GM21367 (cell line): ENCODE measurements around the gene DLX3.

Experiments
- ATAC-seq: cut with Tn5 transposase; IDR thresholded peaks from one replicate; pipeline ENCODE4 v1.9.1; 2021; ENCODE audit not compliant: unreplicated experiment

The DLX3 gene

DNA sequence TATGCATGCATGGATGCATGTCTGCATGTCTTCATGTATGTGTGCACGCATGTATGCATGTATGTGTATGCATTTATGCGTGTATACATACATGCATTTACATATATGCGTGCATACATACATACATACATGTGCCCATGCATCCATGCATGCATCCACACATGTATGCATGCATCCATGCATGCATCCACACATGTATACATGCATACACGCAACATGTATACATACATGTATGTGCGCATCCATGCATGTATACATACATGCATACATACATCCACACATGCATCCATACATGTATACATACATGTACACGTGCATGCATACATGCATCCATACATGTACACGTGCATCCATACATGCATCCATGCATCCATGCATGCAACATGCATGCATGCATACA is 29.8 kb upstream of the DLX3 start:
- no peak for ATAC-seq

GRCh38 chr17:50023520-50023919 is 28.5 kb upstream of the DLX3 start:
- no peak for ATAC-seq

GRCh38 chr17:50022463-50023130 is 27.6 kb upstream of the DLX3 start:
- no peak for ATAC-seq

- no peak for ATAC-seq
These were observed 26.8 kb upstream of the DLX3 start for GRCh38 chr17:50021681-50022370.

GRCh38 chr17:50020841-50021599 is 26.0 kb upstream of the DLX3 start:
- no peak for ATAC-seq

GRCh38 chr17:50018909-50019308 is 23.9 kb upstream of the DLX3 start:
- ATAC-seq, result no peak

DNA sequence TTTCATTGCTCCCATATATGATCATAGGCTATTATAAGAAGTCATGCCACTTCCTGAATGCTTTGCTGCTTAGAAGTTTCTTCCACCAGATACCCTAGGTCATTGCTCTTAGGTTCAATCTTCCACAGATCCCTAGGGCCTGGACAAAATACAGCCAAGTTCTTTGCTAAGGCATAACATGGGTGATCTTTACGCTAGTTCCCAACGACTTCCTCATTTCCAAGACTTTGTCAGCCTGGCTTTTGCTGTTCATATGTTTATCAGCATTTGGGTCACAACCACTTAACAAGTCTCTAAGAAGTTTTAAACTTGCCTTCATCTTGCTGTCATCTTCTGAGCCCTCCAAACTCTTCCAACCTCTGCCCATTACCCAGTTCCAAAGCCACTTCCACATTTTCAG is 20.1 kb upstream of the DLX3 start:
- no peak for ATAC-seq

DNA sequence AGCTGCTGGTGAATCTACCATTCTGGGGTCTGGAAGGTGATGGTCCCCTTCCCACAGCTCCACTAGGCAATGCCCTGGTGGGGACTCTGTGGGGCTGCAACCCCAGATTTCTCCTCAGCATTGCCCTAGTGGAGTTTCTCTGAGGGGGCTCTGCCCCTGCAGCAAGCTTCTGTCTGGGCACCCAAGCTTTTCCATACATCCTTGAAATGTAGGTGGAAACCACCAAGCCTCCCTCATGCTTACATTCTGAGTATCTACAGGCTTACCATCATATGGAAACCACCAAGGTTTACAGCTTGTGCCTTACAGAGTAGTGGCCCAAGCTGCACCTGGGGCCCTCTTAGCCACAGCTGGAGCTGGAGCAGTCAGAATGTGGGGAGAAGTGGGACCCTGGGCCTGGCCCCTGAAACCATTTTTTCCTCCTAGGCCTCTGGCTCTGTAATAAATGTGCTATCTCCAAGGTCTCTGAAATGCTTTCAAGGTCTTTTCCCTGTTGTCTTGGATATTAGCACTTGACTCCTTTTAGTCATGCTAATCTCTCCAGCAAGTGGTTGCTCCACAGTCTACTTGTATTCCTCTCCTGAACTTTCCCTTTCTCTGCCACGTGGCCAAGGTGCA is 19.6 kb upstream of the DLX3 start:
- no peak for ATAC-seq

DNA sequence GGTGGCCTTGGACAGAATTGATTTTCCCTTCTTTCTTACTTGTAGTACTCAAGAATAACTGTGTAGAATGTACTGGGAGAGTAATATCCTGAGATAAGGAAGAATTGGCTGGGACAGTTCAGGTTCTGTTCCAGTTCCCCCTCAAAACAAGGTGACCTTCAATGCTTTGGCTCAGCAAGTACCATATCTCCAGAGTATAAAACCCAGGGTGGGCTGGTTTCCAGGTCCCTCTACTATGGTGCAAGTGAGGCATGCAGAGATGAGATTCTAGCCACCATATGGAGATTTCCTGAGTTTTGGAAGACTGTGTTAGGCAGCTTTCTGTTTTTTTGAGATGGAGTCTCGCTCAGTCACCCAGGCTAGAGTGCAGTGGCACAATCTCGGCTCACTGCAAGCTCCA is 18.1 kb upstream of the DLX3 start:
- ATAC-seq, result no peak

GRCh38 chr17:50009282-50009681 is 14.3 kb upstream of the DLX3 start:
- no peak for ATAC-seq

GRCh38 chr17:50003911-50004310 is 8.9 kb upstream of the DLX3 start:
- ATAC-seq, result no peak

DNA sequence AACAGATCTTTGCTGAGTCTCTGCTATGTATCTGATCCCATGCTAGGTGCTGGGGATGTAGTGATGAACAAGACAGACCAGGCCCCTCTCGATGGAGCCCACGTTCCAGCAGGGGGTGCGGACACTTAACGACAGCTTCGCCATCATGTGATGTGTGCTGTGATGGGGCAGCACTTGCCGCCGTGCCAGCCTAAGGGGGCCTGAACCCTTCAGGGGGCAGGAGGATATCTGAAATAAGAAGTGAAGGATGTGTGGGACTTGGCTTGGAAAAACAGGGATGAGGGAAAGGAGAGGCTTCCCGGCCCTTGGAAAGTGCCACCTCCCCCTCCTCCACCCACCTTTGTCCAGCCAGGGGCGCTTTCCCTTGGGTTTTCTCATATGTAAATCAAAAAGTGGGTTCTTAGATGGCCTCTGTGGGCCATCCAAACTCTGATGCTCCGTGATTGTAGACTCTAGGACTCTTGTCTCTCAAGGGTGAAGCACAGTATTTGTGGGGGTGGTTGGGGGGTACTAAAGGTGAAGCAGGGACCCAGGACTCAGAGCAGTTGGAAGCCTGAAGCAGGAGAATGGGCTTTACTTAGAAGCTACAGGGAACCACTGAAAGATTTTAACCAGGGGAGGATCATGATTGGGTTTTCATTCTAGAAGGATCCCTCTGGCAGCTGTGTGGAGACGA is 4.0 kb upstream of the DLX3 start:
- ATAC-seq, result no peak

- ATAC-seq, result no peak
These were observed 3.0 kb upstream of the DLX3 start for GRCh38 chr17:49997773-49998703.

DNA sequence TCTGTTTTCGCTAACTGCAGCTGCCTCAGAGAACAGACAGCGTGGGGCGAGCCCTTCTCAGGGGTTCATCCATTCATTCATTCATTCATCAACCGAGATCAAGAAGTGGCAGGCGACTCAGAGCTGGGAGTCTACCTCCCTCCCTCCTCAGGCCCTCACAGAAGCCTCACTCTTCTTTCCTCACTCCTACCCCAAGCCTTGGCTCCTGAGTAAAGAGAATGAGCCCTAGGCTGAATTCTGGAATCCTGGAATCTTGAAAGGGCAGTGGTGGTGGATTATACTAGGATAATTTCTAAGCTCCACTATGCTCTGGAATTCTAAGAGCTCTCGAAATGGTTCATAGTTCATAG is 2.3 kb upstream of the DLX3 start:
- ATAC-seq, result no peak

- no peak for ATAC-seq
These were observed 1.7 kb upstream of the DLX3 start for GRCh38 chr17:49996495-49997300.

DNA sequence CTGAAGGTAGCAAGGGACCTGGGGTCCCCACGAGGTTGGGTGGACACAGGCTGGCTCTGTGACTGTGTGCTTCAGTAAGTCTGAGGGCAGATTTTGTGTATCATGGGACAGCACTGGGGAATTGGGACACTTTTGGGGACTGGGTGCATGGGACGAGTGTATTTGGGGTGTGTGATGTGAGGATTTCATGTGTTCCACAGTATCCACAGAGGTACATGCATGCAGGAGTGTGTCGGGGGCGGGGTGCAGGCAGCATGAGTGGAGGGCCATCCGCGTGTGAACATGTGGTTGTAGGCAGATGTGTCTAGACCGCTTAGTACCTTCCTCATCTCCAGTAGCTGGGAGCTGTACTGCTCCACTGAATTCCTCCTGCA is 1.1 kb upstream of the DLX3 start:
- no peak for ATAC-seq

DNA sequence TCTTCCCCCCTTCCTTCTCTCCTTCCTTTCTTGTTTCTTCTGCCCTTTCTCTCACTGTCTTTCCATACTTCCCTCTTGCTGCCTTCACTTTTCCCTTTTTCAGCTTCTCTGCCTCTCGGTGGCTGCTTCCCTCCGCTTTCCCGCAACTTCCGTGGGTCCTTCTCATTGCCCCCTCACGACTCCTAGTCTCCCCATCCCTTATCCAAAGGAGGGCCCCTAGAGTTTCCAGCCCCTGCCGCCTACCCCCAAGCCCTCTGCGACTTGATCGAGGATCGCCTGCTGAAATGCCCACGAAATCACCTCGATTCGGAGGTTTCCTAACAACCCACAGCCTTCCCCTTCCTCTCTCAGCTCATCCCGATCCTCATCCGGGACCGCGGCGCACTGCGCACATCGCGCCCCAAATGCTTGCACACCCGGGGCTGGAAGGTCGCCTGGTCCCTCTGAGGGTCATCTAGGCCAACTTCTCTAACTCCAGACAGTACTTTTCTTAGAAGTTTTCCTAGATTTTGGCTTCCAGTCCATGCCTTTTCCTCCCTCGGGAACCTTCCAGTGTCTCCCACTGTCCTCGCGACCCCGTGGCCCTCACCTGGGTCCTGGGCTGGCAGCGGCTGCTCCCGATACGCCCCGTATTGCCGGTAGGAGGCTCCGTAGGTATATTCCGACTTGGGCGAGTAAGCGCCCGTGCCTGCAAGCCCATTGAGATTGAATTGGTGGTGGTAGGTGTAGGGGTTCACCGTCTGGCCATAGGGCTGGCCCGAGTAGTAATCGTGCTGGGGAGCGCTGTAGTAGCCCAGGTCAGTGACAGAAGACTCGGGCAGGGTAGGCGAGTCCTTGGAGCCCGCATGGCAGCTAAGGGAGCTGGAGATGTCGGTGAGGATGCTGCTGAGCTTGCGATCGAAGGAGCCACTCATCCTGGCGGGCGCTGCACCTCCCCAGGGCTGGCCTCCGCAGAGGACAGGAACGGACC is 654 bp downstream of the DLX3 start:
- no peak for ATAC-seq

DNA sequence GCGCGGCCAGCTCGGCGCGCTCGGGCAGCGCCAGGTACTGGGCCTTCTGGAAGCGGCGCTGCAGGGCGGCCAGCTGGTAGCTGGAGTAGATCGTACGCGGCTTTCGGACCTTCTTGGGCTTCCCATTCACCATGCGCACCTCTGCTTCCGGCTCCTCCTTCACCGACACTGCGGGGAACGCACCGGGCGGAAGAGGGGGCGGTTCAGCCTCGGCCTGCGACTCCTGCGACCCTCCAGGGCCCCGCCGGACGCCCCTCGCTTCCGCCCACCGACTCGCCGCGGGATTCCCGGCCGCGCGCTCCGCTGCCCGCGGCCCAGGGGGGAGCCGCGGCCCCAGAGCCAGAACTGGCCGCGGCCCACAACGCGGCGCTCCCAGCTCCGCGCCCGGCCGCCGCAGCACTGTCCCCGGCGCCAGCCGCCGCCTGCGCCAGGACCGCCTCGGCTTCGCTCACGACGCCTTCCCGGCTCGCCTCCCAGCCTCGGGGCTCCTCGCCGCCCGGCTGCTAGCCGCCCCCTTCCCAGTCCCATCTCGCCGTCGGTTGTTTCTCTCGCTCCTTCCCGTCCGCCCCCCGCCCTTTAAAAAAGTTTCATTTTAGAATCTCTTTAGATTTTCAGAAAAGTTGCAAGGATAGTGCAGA is 1.5 kb downstream of the DLX3 start:
- ATAC-seq, result no peak
